IMR-90 (cell line): Measurements from ENCODE around the gene RNF213.

ENCODE experiments used
- BHLHE40 ChIP-seq: fragments of 150-350 bp; IDR thresholded peaks from 2 replicates; pipeline ENCODE4 v1.6.1; 2016; ENCODE audit warnings: mild to moderate bottlenecking, low read depth, low read length
- CHD1 ChIP-seq: IDR thresholded peaks from 2 replicates; pipeline ENCODE4 v1.6.1; 2012; ENCODE audit warnings: low read depth, low read length, improper control_type of control experiment
- CTCF ChIP-seq: conservative IDR thresholded peaks from 2 replicates; pipeline ENCODE4 v1.5.1; 2012; ENCODE audit warnings: mild to moderate bottlenecking, low read depth, low read length, improper control_type of control experiment
- MAFK ChIP-seq: IDR thresholded peaks from 2 replicates; pipeline ENCODE4 v1.6.1; 2012; ENCODE audit warnings: low read depth, low read length, improper control_type of control experiment
- MXI1 ChIP-seq: IDR thresholded peaks from 2 replicates; pipeline ENCODE4 v1.6.1; 2012; ENCODE audit warnings: low read depth, mild to moderate bottlenecking, low read length, moderate library complexity, borderline replicate concordance
- POLR2A ChIP-seq: IDR thresholded peaks from 2 replicates; pipeline ENCODE4 v1.6.1; 2012; ENCODE audit warnings: mild to moderate bottlenecking, low read depth, low read length
- RAD21 ChIP-seq: IDR thresholded peaks from 2 replicates; pipeline ENCODE4 v1.6.1; 2012; ENCODE audit warnings: low read length, improper control_type of control experiment
- RCOR1 ChIP-seq: IDR thresholded peaks from 2 replicates; pipeline ENCODE4 v1.6.1; 2012; ENCODE audit warnings: mild to moderate bottlenecking, low read length, improper control_type of control experiment; ENCODE audit not compliant: insufficient replicate concordance
- RFX5 ChIP-seq: IDR thresholded peaks from 2 replicates; pipeline ENCODE4 v1.8.0; 2012; ENCODE audit warnings: low read depth, mild to moderate bottlenecking, low read length, moderate library complexity
- SMC3 ChIP-seq: fragments of 150-350 bp; IDR thresholded peaks from 2 replicates; pipeline ENCODE4 v1.6.1; 2016; ENCODE audit warnings: low read depth, mild to moderate bottlenecking, antibody characterized with exemption, low read length, moderate library complexity
- USF2 ChIP-seq: fragments of 150-350 bp; IDR thresholded peaks from 2 replicates; pipeline ENCODE4 v1.6.1; 2017; ENCODE audit warnings: mild to moderate bottlenecking, antibody characterized with exemption, low read length, low read depth

GRCh38 chr17:80363120-80363515 lies 102.5 kb downstream of the RNF213 start:
- TF ChIP-seq CTCF (no peak), RFX5 (no peak), POLR2A (no peak), RAD21 (no peak), RCOR1 (no peak), SMC3 (no peak), BHLHE40 (no peak), CHD1 (no peak), USF2 (no peak), MXI1 (no peak), MAFK (no peak)
